Right lobe of liver (tissue), 6 donors: ENCODE data around the gene ADGRA1. TPM values are rescaled to one million over a fixed set of nuclear protein-coding genes. Genes with fewer than 3 reads are reported as not detected.

Experiments used
- ATAC-seq, 4 donors: fragments of 200-7000 bp; cut with Tn5 transposase; one replicate each; pipeline ENCODE4 v1.9.1; 2020; ENCODE audit warnings: mild to moderate bottlenecking in 4 of 4, moderate library complexity in 4 of 4
- DNase-seq, 3 donors: peaks; one replicate each; pipeline ENCODE4 v3.0.0-alpha.2; 2020
- H3K27ac ChIP-seq, 3 donors: fragments of 200-600 bp; one replicate each; pipeline ENCODE4 v1.8.0; 2022
- H3K27me3 ChIP-seq, 2 donors: fragments of 200-600 bp; one replicate each; pipeline ENCODE4 v1.8.0; 2022
- H3K36me3 ChIP-seq, 4 donors: fragments of 200-600 bp; sonication (generic) in 1 of 4; one replicate each; pipeline versions ENCODE4 v1.5.1 to v1.8.0; 2017 to 2022; ENCODE audit warnings: control low read depth in 1 of 4
- H3K4me1 ChIP-seq, 4 donors: fragments of 200-600 bp; sonication (generic) in 1 of 4; one replicate each; pipeline versions ENCODE4 v1.5.1 to v1.8.0; 2017 to 2022; ENCODE audit warnings: control low read depth in 1 of 4
- H3K4me3 ChIP-seq, 3 donors: fragments of 200-600 bp; one replicate each; pipeline ENCODE4 v1.8.0; 2022
- H3K9me3 ChIP-seq, 4 donors: fragments of 200-600 bp; sonication (generic) in 1 of 4; one replicate each; pipeline versions ENCODE4 v1.5.1 to v1.8.0; 2017 to 2022; ENCODE audit warnings: control low read depth in 1 of 4
- CTCF ChIP-seq, 4 donors: fragments of 200-600 bp in 3 of 4; fragments of 450-650 bp in 1 of 4; IDR thresholded peaks; one replicate each; pipeline versions ENCODE4 v1.5.1 to v1.8.0; 2016 to 2022; ENCODE audit warnings: antibody characterized with exemption in 4 of 4, mild to moderate bottlenecking in 2 of 4
- POLR2A ChIP-seq: fragments of 450-650 bp; IDR thresholded peaks from one replicate; pipeline ENCODE4 v1.6.1; 2017; ENCODE audit warnings: antibody characterized with exemption, mild to moderate bottlenecking
- WGBS: methylation state at CpG from one replicate; pipeline ENCODE4 v1.1.6; 2018; ENCODE audit warnings: low coverage, low lambda C conversion rate; ENCODE audit not compliant: insufficient coverage; ENCODE audit errors: missing lambda C conversion rate; 5-methylcytosine and 5-hydroxymethylcytosine counted together
- intact Hi-C, 2 donors: fragments of 100-400 bp; cut with DNase I; formaldehyde crosslinking; loops; one replicate each; pipeline versions ENCODE4 v1.11.2 to v1.14.1; 2022
- total RNA-seq, 6 experiments: library from RNA; depleted of rRNA in 2 of 6; stranded (reverse); fragments of >200 nt in 2 of 6; fragmentation: NEBNext Ultra II Directional in 3 of 6; extraction: Animal tissue kit (Norgen Biotek cat#: 25700) in 3 of 6; gene quantifications; one replicate each; pipeline versions ENCODE4 v1.1.0 to v1.2.4, GENCODE V29; 2016 to 2023
- donor health status: DM: no; HTN: yes; CAD: no.
- donor health status: DM: no; HTN: no; CAD: no.
- donor health status: DM: no; HTN: no; CAD: no.
- donor health status: DM: no; HTN: yes; CAD: no.
- donor health status: DM: no; HTN: yes; CAD: no.

ADGRA1 gene
- total RNA-seq, 6 experiments from 2014 or later = 0.10 to 0.46 (median 0.16) TPM; not detected in 1

GRCh38 chr10:133151543-133151972 lies 63.8 kb downstream of the ADGRA1 start:
- no peak for ATAC-seq
- WGBS = 28% methylated on average over 7 of the region's 9 CpGs
- Histone ChIP-seq H3K9me3 (no peaks in the 10 kb centered on the region), H3K4me3 (no peak overlapping the region), H3K27me3 (no peaks in the 10 kb centered on the region), H3K4me1 (no peaks in the 10 kb centered on the region), H3K36me3 (no peaks in the 10 kb centered on the region), H3K27ac (no peak overlapping the region)
- TF ChIP-seq POLR2A (no peak), CTCF (IDR thresholded peaks at IDR 0.05) (no peak)
- intact Hi-C loops = no loop called here
- DNase-seq = no peak

- H3K4me1 ChIP-seq = no peaks in the 10 kb centered on the region
- H3K36me3 ChIP-seq = no peaks in the 10 kb centered on the region
- intact Hi-C loops = no loop called here
- DNase-seq (peak in 1 of 3 donors; percentile 19), ATAC-seq (no peak)
- 75% methylated on average over 4 of the region's 4 CpGs for WGBS
- no peak overlapping the region for H3K4me3 ChIP-seq
- H3K27me3 ChIP-seq = no peaks in the 10 kb centered on the region
- no peaks in the 10 kb centered on the region for H3K9me3 ChIP-seq
- TF ChIP-seq CTCF (IDR thresholded peaks at IDR 0.05) (no peak), POLR2A (no peak)
- no peak overlapping the region for H3K27ac ChIP-seq
These were observed 66.7 kb downstream of the ADGRA1 start for GRCh38 chr10:133154411-133154810.

GRCh38 chr10:133154996-133155778 lies 67.5 kb downstream of the ADGRA1 start:
- peak in 1 of 3 donors; percentile 38 for DNase-seq

GRCh38 chr10:133156674-133157579 lies 69.2 kb downstream of the ADGRA1 start:
- Histone ChIP-seq H3K27ac (no peak overlapping the region), H3K4me1 (peaks cover 0 to 17% (median 5%) of the 10 kb centered on the region in 4 donors), H3K27me3 (no peaks in the 10 kb centered on the region), H3K36me3 (no peaks in the 10 kb centered on the region), H3K9me3 (no peaks in the 10 kb centered on the region), H3K4me3 (no peak overlapping the region)
- intact Hi-C loops = no loop called here
- DNase-seq (peak in 1 of 3 donors; percentile 23), ATAC-seq (no peak)
- WGBS = 72% methylated on average over 16 of the region's 24 CpGs
- TF ChIP-seq CTCF (IDR thresholded peaks at IDR 0.05) (no peak), POLR2A (no peak)

More at GRCh38 chr10:133154996-133155778, 67.5 kb downstream of the ADGRA1 start:
- intact Hi-C loops = no loop called here
- no peaks in the 10 kb centered on the region for H3K36me3 ChIP-seq
- WGBS = 80% methylated on average over 15 of the region's 30 CpGs
- no peak overlapping the region for H3K4me3 ChIP-seq
- ATAC-seq = no peak
- H3K27ac ChIP-seq = no peak overlapping the region
- TF ChIP-seq POLR2A (no peak), CTCF (IDR thresholded peaks at IDR 0.05) (no peak)
- H3K27me3 ChIP-seq = no peaks in the 10 kb centered on the region
- H3K9me3 ChIP-seq = no peaks in the 10 kb centered on the region
- H3K4me1 ChIP-seq = no peaks in the 10 kb centered on the region
